Transverse colon (tissue), 4 donors: ENCODE measurements around the gene BRD3.

Experiments
- EP300 ChIP-seq: sonication (generic); formaldehyde crosslinking; IDR thresholded peaks from one replicate; pipeline ENCODE4 v1.6.1; 2017; ENCODE audit warnings: antibody characterized with exemption, low read depth
- POLR2A ChIP-seq: fragments of 450-650 bp; IDR thresholded peaks from one replicate; pipeline ENCODE4 v1.6.1; 2016; ENCODE audit warnings: antibody characterized with exemption, mild to moderate bottlenecking, moderate library complexity
- POLR2AphosphoS5 ChIP-seq, 3 donors: sonication (generic); formaldehyde crosslinking; IDR thresholded peaks; one replicate each; pipeline ENCODE4 v1.6.1; 2016; ENCODE audit warnings: antibody characterized with exemption in 3 of 3
- TF ChIP-seq, protein P1 (sequence below), 5 experiments: fragments of 200-600 bp in 3 of 5; fragments of 450-650 bp in 2 of 5; sonication (generic) in 3 of 5; IDR thresholded peaks; 1 replicate in 2 of 5; 2 replicates in 3 of 5; pipeline ENCODE4 v1.5.1; 2016 to 2017; ENCODE audit warnings: antibody characterized with exemption in 5 of 5, inconsistent platforms in 3 of 5, mild to moderate bottlenecking in 2 of 5, moderate library complexity in 1 of 5

DNA sequence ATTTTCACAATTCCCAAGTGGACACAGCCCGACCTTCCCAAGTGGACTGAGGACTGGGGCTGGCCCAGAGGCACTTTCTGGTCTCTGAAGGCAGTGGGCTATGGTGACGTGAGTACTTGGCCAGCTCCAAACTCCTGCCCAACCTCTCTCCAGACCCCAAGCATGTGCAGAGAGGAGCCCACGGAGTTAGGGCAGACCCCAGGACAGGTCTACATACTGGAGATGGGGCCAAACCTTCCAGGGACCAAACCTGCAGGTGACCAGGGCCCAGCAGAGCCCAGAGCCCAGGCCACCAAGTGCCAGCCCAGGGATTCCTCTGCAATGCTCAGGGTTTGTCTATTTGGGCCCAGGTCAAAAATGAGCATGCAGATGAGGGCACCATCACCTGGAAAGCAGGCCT lies 15.3 kb downstream of the BRD3 start:
- TF ChIP-seq EP300 (no peak), POLR2AphosphoS5 (IDR thresholded peaks at IDR 0.05) (no peak), POLR2A (no peak)
- TF ChIP-seq, protein P1, sequence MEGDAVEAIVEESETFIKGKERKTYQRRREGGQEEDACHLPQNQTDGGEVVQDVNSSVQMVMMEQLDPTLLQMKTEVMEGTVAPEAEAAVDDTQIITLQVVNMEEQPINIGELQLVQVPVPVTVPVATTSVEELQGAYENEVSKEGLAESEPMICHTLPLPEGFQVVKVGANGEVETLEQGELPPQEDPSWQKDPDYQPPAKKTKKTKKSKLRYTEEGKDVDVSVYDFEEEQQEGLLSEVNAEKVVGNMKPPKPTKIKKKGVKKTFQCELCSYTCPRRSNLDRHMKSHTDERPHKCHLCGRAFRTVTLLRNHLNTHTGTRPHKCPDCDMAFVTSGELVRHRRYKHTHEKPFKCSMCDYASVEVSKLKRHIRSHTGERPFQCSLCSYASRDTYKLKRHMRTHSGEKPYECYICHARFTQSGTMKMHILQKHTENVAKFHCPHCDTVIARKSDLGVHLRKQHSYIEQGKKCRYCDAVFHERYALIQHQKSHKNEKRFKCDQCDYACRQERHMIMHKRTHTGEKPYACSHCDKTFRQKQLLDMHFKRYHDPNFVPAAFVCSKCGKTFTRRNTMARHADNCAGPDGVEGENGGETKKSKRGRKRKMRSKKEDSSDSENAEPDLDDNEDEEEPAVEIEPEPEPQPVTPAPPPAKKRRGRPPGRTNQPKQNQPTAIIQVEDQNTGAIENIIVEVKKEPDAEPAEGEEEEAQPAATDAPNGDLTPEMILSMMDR (IDR thresholded peaks at IDR 0.05), result no peak
